Measurements from ENCODE around the gene PPP1R8.
"Not testable (repeated sequence)": the region's sequence is repeated elsewhere in the genome, so short reads cannot be mapped to it uniquely, and the experiment has no call there.

Gene PPP1R8

GRCh38 chr1:27831568-27832410, 1.2 kb downstream of the PPP1R8 start:
- DNase-seq = no peak

GRCh38 chr1:27832762-27833161, 2.2 kb downstream of the PPP1R8 start:
- DNase-seq = peak in 2 of 51 donors; percentile 2 to 38

GRCh38 chr1:27833470-27833869, 2.9 kb downstream of the PPP1R8 start:
- no peak for DNase-seq

- no peak for DNase-seq
Measured at GRCh38 chr1:27835046-27835445, 4.5 kb downstream of the PPP1R8 start.

- no peak for DNase-seq
Measured at GRCh38 chr1:27835501-27835900, 4.9 kb downstream of the PPP1R8 start.

- DNase-seq = no peak
Measured at GRCh38 chr1:27849951-27850350, 19.4 kb downstream of the PPP1R8 start.

GRCh38 chr1:27855085-27855484, 24.5 kb downstream of the PPP1R8 start:
- no peak for DNase-seq

- DNase-seq = no peak
Measured at GRCh38 chr1:27856561-27857343, 26.2 kb downstream of the PPP1R8 start.

- not testable (repeated sequence) for DNase-seq
Measured at GRCh38 chr1:27857552-27857951, 27.0 kb downstream of the PPP1R8 start.

- peak in 50 of 51 donors; percentile 17 to 90 (median 69) for DNase-seq
Measured at GRCh38 chr1:27858072-27858948, 27.7 kb downstream of the PPP1R8 start.

GRCh38 chr1:27858949-27859576, 28.5 kb downstream of the PPP1R8 start:
- DNase-seq = no peak

GRCh38 chr1:27861436-27861835, 30.9 kb downstream of the PPP1R8 start:
- DNase-seq = no peak

GRCh38 chr1:27862004-27862403, 31.4 kb downstream of the PPP1R8 start:
- no peak for DNase-seq

GRCh38 chr1:27862671-27863537, 32.3 kb downstream of the PPP1R8 start:
- peak in 18 of 51 donors; percentile 19 to 59 (median 32) for DNase-seq

- no peak for DNase-seq
Measured at GRCh38 chr1:27863538-27863915, 32.9 kb downstream of the PPP1R8 start.

GRCh38 chr1:27864264-27864895, 33.8 kb downstream of the PPP1R8 start:
- no peak for DNase-seq

- DNase-seq = no peak
Measured at GRCh38 chr1:27865821-27866220, 35.2 kb downstream of the PPP1R8 start.

GRCh38 chr1:27868556-27868931, 38.0 kb downstream of the PPP1R8 start:
- no peak for DNase-seq

GRCh38 chr1:27868932-27869718, 38.5 kb downstream of the PPP1R8 start:
- DNase-seq = peak in 2 of 51 donors; percentile 22 to 31

Measured in hypothalamus (tissue), 51 donors.